Neural progenitor cell (in vitro differentiated cells): ENCODE data around the gene PRR18.

Source experiments
- EZH2phosphoT487 ChIP-seq: fragments of 200-600 bp; sonication (generic); IDR thresholded peaks from 2 replicates; pipeline ENCODE4 v1.6.1; 2017; ENCODE audit warnings: antibody characterized with exemption
- TF ChIP-seq, protein P1 (sequence below): fragments of 200-600 bp; sonication (generic); IDR thresholded peaks from 2 replicates; pipeline ENCODE4 v1.5.1; 2017; ENCODE audit warnings: antibody characterized with exemption, mild to moderate bottlenecking

GRCh38 chr6:166309977-166310376 is 1.8 kb upstream of the PRR18 start:
- TF ChIP-seq EZH2phosphoT487: no peak
- TF ChIP-seq, protein P1, sequence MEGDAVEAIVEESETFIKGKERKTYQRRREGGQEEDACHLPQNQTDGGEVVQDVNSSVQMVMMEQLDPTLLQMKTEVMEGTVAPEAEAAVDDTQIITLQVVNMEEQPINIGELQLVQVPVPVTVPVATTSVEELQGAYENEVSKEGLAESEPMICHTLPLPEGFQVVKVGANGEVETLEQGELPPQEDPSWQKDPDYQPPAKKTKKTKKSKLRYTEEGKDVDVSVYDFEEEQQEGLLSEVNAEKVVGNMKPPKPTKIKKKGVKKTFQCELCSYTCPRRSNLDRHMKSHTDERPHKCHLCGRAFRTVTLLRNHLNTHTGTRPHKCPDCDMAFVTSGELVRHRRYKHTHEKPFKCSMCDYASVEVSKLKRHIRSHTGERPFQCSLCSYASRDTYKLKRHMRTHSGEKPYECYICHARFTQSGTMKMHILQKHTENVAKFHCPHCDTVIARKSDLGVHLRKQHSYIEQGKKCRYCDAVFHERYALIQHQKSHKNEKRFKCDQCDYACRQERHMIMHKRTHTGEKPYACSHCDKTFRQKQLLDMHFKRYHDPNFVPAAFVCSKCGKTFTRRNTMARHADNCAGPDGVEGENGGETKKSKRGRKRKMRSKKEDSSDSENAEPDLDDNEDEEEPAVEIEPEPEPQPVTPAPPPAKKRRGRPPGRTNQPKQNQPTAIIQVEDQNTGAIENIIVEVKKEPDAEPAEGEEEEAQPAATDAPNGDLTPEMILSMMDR: no peak
